A673 (cell line): ENCODE results near the gene RPTOR. TPM values are rescaled to one million over a fixed set of nuclear protein-coding genes. Genes with fewer than 3 reads are reported as not detected.
"Not testable (repeated sequence)": the region's sequence is repeated elsewhere in the genome, so short reads cannot be mapped to it uniquely, and the experiment has no call there.

Experiments used
- BruUV-seq: library from RNA; stranded (reverse); fragments of 400-500 nt; replicated peaks from 2 replicates; lab custom pipeline; 2021; lab: Mats Ljungman, UMichigan
- CTCF ChIA-PET: fragments of 300-600 bp; sonication (Branson Sonifier 250); formaldehyde crosslinking; loops from one replicate; lab custom pipeline; 2022; ENCODE audit warnings: antibody characterized with exemption; lab: Charles Lee
- POLR2A ChIA-PET: fragments of 300-600 bp; sonication (Branson Sonifier 250); formaldehyde crosslinking; loops from one replicate; lab custom pipeline; 2022; ENCODE audit warnings: antibody characterized with exemption; ENCODE audit not compliant: low non-redundant PET; lab: Charles Lee
- DNase-seq: peaks from one replicate; pipeline ENCODE4 v3.0.0-alpha.2; 2015; ENCODE audit warnings: low spot score
- H3K27ac ChIP-seq: fragments of 200-600 bp; sonication (generic); 2 replicates; pipeline ENCODE4 v1.5.1; 2016; ENCODE audit warnings: mixed run types, low read depth, mild to moderate bottlenecking, mixed read lengths, antibody characterized with exemption, low read length; ENCODE audit not compliant: poor library complexity, severe bottlenecking
- H3K27me3 ChIP-seq: fragments of 200-600 bp; sonication (generic); replicated peaks from 2 replicates; pipeline ENCODE4 v1.6.1; 2017; ENCODE audit warnings: mixed run types, low read depth, mild to moderate bottlenecking, mixed read lengths, antibody characterized with exemption, low read length; ENCODE audit not compliant: insufficient read depth, poor library complexity
- H3K36me3 ChIP-seq: fragments of 200-600 bp; sonication (generic); 2 replicates; pipeline ENCODE4 v1.6.1; 2016; ENCODE audit warnings: mixed run types, mild to moderate bottlenecking, mixed read lengths, antibody characterized with exemption, low read length; ENCODE audit not compliant: insufficient read depth, poor library complexity, severe bottlenecking
- H3K4me1 ChIP-seq: fragments of 200-600 bp; sonication (generic); 2 replicates; pipeline ENCODE4 v1.6.1; 2017; ENCODE audit warnings: mixed run types, mild to moderate bottlenecking, mixed read lengths, antibody characterized with exemption, low read length; ENCODE audit not compliant: insufficient read depth, poor library complexity, severe bottlenecking
- H3K4me3 ChIP-seq: fragments of 200-600 bp; sonication (generic); 2 replicates; pipeline ENCODE4 v1.5.1; 2016; ENCODE audit warnings: low read depth, mixed run types, mild to moderate bottlenecking, mixed read lengths, low read length; ENCODE audit not compliant: poor library complexity, severe bottlenecking
- H3K9me3 ChIP-seq: fragments of 200-600 bp; sonication (generic); 2 replicates; pipeline ENCODE4 v1.6.1; 2016; ENCODE audit warnings: mixed run types, low read depth, mild to moderate bottlenecking, mixed read lengths, antibody characterized with exemption, low read length; ENCODE audit not compliant: poor library complexity, severe bottlenecking
- CTCF ChIP-seq: fragments of 300-800, 200-600 bp; sonication (generic); conservative IDR thresholded peaks from 2 replicates; pipeline ENCODE4 v1.5.1; 2017; ENCODE audit warnings: low read depth, mild to moderate bottlenecking, antibody characterized with exemption, low read length, moderate library complexity, mixed read lengths
- EZH2 ChIP-seq: fragments of 200-600 bp; sonication (generic); IDR thresholded peaks from 2 replicates; pipeline ENCODE4 v1.6.1; 2017; ENCODE audit warnings: borderline replicate concordance, low read depth, mild to moderate bottlenecking, mixed read lengths, antibody characterized with exemption, low read length; ENCODE audit not compliant: poor library complexity, severe bottlenecking
- intact Hi-C: fragments of 100-400 bp; cut with micrococcal nuclease; formaldehyde crosslinking; loops from one replicate; pipeline ENCODE4 v1.10.0; 2022; ENCODE audit not compliant: unreplicated experiment
- total RNA-seq: library from RNA; stranded (reverse); gene quantifications from 2 replicates; pipeline ENCODE4 v1.2.3, GENCODE V29; 2021

Gene RPTOR
- total RNA-seq, 1 experiment from 2014 or later = 55.2 TPM

DNA sequence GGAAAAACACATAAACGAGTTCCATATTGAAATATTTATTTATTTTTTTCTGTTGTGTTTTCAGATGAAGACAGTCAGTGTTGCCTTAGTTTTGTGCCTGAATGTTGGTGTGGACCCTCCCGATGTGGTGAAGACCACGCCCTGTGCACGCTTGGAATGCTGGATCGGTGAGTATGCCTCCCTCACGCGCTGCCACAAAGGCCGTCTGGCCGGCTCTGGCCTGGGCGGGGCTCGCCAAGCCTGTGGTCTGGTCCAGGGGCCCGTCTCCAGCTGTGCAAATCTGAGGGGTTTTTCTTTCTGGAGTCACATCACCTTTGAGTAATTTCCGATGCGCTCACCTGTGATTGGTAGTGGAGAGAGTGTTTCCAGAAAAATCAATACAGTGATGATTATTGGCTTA, 81.0 kb downstream of the RPTOR start:
- H3K36me3 ChIP-seq = no peaks in the 10 kb centered on the region
- H3K4me1 ChIP-seq = peaks cover 12% of the 10 kb centered on the region
- DNase-seq = no peak
- BruUV-seq = no TSS peak
- no peak overlapping the region for H3K27ac ChIP-seq
- no peaks in the 10 kb centered on the region for H3K27me3 ChIP-seq
- no peaks in the 10 kb centered on the region for H3K9me3 ChIP-seq
- intact Hi-C loops = no loop called here
- H3K4me3 ChIP-seq = no peak overlapping the region
- ChIA-PET CTCF (interaction anchor here (0.5 kb wide), 1 partner anchor 59 kb away, joined by 6 read pairs; no protein-coding TSS in a partner anchor), POLR2A (no interaction called here)
- TF ChIP-seq CTCF (no peak), EZH2 (no peak)

DNA sequence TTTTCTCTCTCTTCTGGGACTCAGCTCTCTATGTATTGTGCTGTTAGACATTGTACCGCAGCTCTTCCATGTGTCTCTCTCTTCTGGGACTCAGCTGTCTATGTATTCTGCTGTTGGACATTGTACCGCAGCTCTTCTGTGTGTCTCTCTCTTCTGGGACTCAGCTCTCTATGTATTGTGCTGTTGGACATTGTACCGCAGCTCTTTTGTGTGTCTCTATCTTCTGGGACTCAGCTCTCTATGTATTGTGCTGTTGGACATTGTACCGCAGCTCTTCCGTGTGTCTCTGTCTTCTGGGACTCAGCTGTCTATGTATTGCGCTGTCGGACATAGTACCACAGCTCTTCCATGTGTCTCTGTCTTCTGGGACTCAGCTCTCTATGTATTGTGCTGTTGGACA, 84.2 kb downstream of the RPTOR start:
- H3K36me3 ChIP-seq, H3K27me3 ChIP-seq, H3K4me3 ChIP-seq, DNase-seq, POLR2A ChIA-PET, H3K4me1 ChIP-seq, BruUV-seq, H3K9me3 ChIP-seq, CTCF ChIA-PET, intact Hi-C loops, H3K27ac ChIP-seq: not testable (repeated sequence)

- Histone ChIP-seq H3K27me3 (no peaks in the 10 kb centered on the region), H3K36me3 (no peaks in the 10 kb centered on the region), H3K4me1 (no peaks in the 10 kb centered on the region), H3K4me3 (no peak overlapping the region), H3K27ac (no peak overlapping the region), H3K9me3 (no peaks in the 10 kb centered on the region)
- no peak for TF ChIP-seq CTCF
- TF ChIP-seq EZH2 = no peak
- ChIA-PET POLR2A (no interaction called here), CTCF (no interaction called here)
- intact Hi-C loops = no loop called here
- BruUV-seq = no TSS peak
- no peak for DNase-seq
These were observed 84.8 kb downstream of the RPTOR start for GRCh38 chr17:80629298-80630028.
